ENCODE data around the gene CHST3.

Gene CHST3

DNA sequence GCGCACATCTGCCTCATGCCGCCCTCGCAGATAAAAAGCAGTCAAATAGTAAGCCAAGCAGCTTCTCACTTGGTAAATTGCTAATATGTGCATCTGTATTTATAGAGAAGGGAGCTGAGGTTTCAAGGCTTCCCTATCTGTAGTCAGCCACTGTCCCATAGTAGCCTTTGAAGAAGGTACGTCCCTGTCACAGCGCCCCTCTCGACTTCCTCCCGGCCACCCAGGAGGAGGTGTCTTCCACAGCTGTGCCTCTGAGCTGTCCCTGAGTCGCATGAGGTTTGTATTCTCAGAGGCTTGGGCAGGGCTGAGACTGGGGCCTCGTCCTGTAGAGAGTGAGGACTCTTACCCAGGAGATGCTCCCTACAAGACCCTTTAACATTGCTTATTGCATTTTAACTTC lies 75.2 kb downstream of the CHST3 start:
- no peaks in the 10 kb centered on the region for H4K20me1 ChIP-seq (ENCODE audit: insufficient read depth, low read length, poor library complexity, severe bottlenecking)
- no peaks in the 10 kb centered on the region for H3K36me3 ChIP-seq (ENCODE audit: insufficient read depth, low read length)
- H3K4me1 ChIP-seq (ENCODE audit: insufficient read depth, low read length, poor library complexity, severe bottlenecking) = no peaks in the 10 kb centered on the region
- H3K27me3 ChIP-seq (ENCODE audit: insufficient read depth, low read length, poor library complexity, severe bottlenecking) = no peaks in the 10 kb centered on the region
- no peaks in the 10 kb centered on the region for H3F3A ChIP-seq (ENCODE audit: low read depth)
- H3K79me2 ChIP-seq (ENCODE audit: insufficient read depth, low read length) = no peaks in the 10 kb centered on the region
- no peak for TF ChIP-seq EZH2phosphoT487 (IDR thresholded peaks at IDR 0.05; ENCODE audit: borderline replicate concordance)
- no peak for TF ChIP-seq CTCF (conservative IDR thresholded peaks at IDR 0.05; ENCODE audit: low read length)
- no peaks in the 10 kb centered on the region for H3K9me3 ChIP-seq (ENCODE audit: insufficient read depth, low read depth, low read length)
- no peak overlapping the region for H3K9ac ChIP-seq (ENCODE audit: low read depth, low read length, poor library complexity, severe bottlenecking)
- H3K4me3 ChIP-seq (ENCODE audit: low read length, poor library complexity, severe bottlenecking) = no peak overlapping the region
- no peaks in the 10 kb centered on the region for H3K9me2 ChIP-seq (replicated peaks; ENCODE audit: low read depth, low read length)
- no peak overlapping the region for H3K4me2 ChIP-seq (ENCODE audit: low read depth, low read length, poor library complexity, severe bottlenecking)
- no peak overlapping the region for H2AFZ ChIP-seq (ENCODE audit: low read length)

DNA sequence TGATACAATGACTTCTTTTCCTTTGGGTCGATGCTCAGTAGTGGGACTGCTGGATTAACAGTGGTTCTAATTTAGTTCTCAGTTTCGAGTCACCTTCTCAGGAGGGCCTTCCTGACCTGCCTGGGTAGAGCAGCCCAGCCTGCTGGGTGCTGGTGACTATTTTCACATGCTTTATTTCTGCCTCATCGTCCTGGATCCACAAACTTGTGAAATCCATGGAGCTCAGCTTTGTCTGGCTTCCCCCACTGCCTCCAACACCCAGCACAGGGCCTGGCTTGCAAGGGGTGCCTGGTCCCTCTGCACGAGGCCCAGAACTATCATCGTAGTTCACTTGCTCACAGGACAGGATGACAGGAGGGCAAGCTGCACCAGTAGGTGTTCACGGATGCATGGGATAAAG lies 77.3 kb downstream of the CHST3 start:
- no peaks in the 10 kb centered on the region for H4K20me1 ChIP-seq (ENCODE audit: insufficient read depth, low read length, poor library complexity, severe bottlenecking)
- H3K4me1 ChIP-seq (ENCODE audit: insufficient read depth, low read length, poor library complexity, severe bottlenecking) = no peaks in the 10 kb centered on the region
- no peaks in the 10 kb centered on the region for H3K9me2 ChIP-seq (replicated peaks; ENCODE audit: low read depth, low read length)
- H3K4me3 ChIP-seq (ENCODE audit: low read length, poor library complexity, severe bottlenecking) = no peak overlapping the region
- H2AFZ ChIP-seq (ENCODE audit: low read length) = no peak overlapping the region
- no peaks in the 10 kb centered on the region for H3K9me3 ChIP-seq (ENCODE audit: insufficient read depth, low read depth, low read length)
- no peaks in the 10 kb centered on the region for H3K27me3 ChIP-seq (ENCODE audit: insufficient read depth, low read length, poor library complexity, severe bottlenecking)
- H3K4me2 ChIP-seq (ENCODE audit: low read depth, low read length, poor library complexity, severe bottlenecking) = no peak overlapping the region
- no peak for TF ChIP-seq EZH2phosphoT487 (IDR thresholded peaks at IDR 0.05; ENCODE audit: borderline replicate concordance)
- no peak for TF ChIP-seq CTCF (conservative IDR thresholded peaks at IDR 0.05; ENCODE audit: low read length)
- no peaks in the 10 kb centered on the region for H3K79me2 ChIP-seq (ENCODE audit: insufficient read depth, low read length)
- H3K9ac ChIP-seq (ENCODE audit: low read depth, low read length, poor library complexity, severe bottlenecking) = no peak overlapping the region
- H3K36me3 ChIP-seq (ENCODE audit: insufficient read depth, low read length) = no peaks in the 10 kb centered on the region
- no peaks in the 10 kb centered on the region for H3F3A ChIP-seq (ENCODE audit: low read depth)

- no peak overlapping the region for H2AFZ ChIP-seq (ENCODE audit: low read length)
- no peaks in the 10 kb centered on the region for H3K4me1 ChIP-seq (ENCODE audit: insufficient read depth, low read length, poor library complexity, severe bottlenecking)
- TF ChIP-seq CTCF (conservative IDR thresholded peaks at IDR 0.05; ENCODE audit: low read length) (no peak), EZH2phosphoT487 (IDR thresholded peaks at IDR 0.05; ENCODE audit: borderline replicate concordance) (no peak)
- no peaks in the 10 kb centered on the region for H3K36me3 ChIP-seq (ENCODE audit: insufficient read depth, low read length)
- H3K79me2 ChIP-seq (ENCODE audit: insufficient read depth, low read length) = no peaks in the 10 kb centered on the region
- no peaks in the 10 kb centered on the region for H3K9me3 ChIP-seq (ENCODE audit: insufficient read depth, low read depth, low read length)
- no peaks in the 10 kb centered on the region for H3K27me3 ChIP-seq (ENCODE audit: insufficient read depth, low read length, poor library complexity, severe bottlenecking)
- H4K20me1 ChIP-seq (ENCODE audit: insufficient read depth, low read length, poor library complexity, severe bottlenecking) = no peaks in the 10 kb centered on the region
- no peaks in the 10 kb centered on the region for H3K9me2 ChIP-seq (replicated peaks; ENCODE audit: low read depth, low read length)
- no peak overlapping the region for H3K4me3 ChIP-seq (ENCODE audit: low read length, poor library complexity, severe bottlenecking)
- H3K4me2 ChIP-seq (ENCODE audit: low read depth, low read length, poor library complexity, severe bottlenecking) = no peak overlapping the region
- no peaks in the 10 kb centered on the region for H3F3A ChIP-seq (ENCODE audit: low read depth)
- no peak overlapping the region for H3K9ac ChIP-seq (ENCODE audit: low read depth, low read length, poor library complexity, severe bottlenecking)
Observed at GRCh38 chr10:72043016-72043834, 79.0 kb downstream of the CHST3 start.
